ENCODE data around the gene SNCB. TPM values are rescaled to one million over a fixed set of nuclear protein-coding genes. Genes with fewer than 3 reads are reported as not detected.

SNCB gene
- total RNA-seq, 5 donors from 2014 or later (not counting 1 experiment from before 2014, with no cell fraction given): not detected

DNA sequence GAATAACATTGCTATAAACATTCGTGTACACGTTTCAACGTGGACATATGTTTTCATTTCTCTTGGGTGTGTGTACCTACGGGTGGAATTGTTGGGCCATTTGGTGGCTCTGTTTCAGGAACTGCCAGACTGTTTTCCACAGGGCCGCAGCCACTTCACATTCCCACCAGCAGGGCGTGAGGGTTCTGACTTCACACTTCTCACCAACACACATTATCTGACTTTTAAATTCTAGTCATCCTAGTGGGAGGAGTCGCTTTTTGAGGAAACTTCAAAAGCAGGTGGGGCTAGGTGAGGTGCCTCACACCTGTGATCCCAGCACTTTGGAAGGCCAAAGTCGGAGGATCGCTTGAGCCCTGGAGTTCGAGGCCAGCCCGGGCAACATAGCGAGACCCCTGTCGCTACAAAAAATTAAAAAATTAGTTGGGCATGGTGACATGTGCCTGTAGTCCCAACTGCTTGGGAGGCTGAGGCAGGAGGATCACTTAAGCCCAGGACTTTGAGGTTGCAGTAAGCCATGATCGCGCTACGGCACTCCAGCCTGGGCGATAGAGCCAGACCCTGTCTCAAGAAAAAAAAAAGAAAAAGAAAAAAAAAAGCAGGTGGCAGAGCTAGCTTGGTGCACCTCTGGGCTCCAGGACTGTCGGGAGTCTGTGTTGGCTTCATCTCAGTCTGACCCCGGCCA is 45.5 kb upstream of the SNCB start:
- Mint-ChIP-seq H3K9me3 (no peaks in the 10 kb centered on the region), H3K4me1 (no peaks in the 10 kb centered on the region), H3K36me3 (no peaks in the 10 kb centered on the region), H3K4me3 (no peak overlapping the region), H3K27ac (no peak overlapping the region), H3K27me3 (peaks cover 42 to 54% of the 10 kb centered on the region in 2 donors)
- H3K4me3 ChIP-seq (ENCODE audit: control insufficient read depth in 1 of 2, extremely low read depth in 1 of 2, low read length in 1 of 2): no peak overlapping the region
- H3K9me3 ChIP-seq: no peaks in the 10 kb centered on the region
- no peak for ATAC-seq (replicated peaks in 1 of 4)
- DNase-seq: no peak
- ChIA-PET CTCF (interaction anchor here in 1 of 2 donors (0.7 kb wide), 1 partner anchor 1551 kb away, joined by 3 read pairs; no protein-coding TSS in a partner anchor), POLR2A (no interaction called here)
- no peaks in the 10 kb centered on the region for H3K36me3 ChIP-seq (ENCODE audit: control insufficient read depth in 2 of 2, extremely low read depth in 1 of 2, insufficient read depth in 1 of 2, low read length in 1 of 2)
- peaks cover 6 to 72% of the 10 kb centered on the region in 2 experiments for H3K27me3 ChIP-seq (replicated peaks in 1 of 2; ENCODE audit: control insufficient read depth in 2 of 2, extremely low read depth in 1 of 2, insufficient read depth in 2 of 2, low read length in 1 of 2)
- H3K4me1 ChIP-seq (ENCODE audit: control insufficient read depth in 1 of 2, extremely low read depth in 1 of 2, insufficient read depth in 2 of 2, low read length in 2 of 2): peaks cover 0 to 6% of the 10 kb centered on the region in 2 experiments
- WGBS (ENCODE audit: insufficient coverage): 80% methylated on average over 11 of the region's 19 CpGs
- H3K27ac ChIP-seq (ENCODE audit: low read length): no peak overlapping the region

- Histone ChIP-seq H3K9me3 (no peaks in the 10 kb centered on the region), H3K4me1 (ENCODE audit: control insufficient read depth in 1 of 2, extremely low read depth in 1 of 2, insufficient read depth in 2 of 2, low read length in 2 of 2) (peaks cover 0 to 6% of the 10 kb centered on the region in 2 experiments), H3K36me3 (ENCODE audit: control insufficient read depth in 2 of 2, extremely low read depth in 1 of 2, insufficient read depth in 1 of 2, low read length in 1 of 2) (no peaks in the 10 kb centered on the region), H3K4me3 (ENCODE audit: control insufficient read depth in 1 of 2, extremely low read depth in 1 of 2, low read length in 1 of 2) (no peak overlapping the region), H3K27ac (ENCODE audit: low read length) (no peak overlapping the region), H3K27me3 (replicated peaks in 1 of 2; ENCODE audit: control insufficient read depth in 2 of 2, extremely low read depth in 1 of 2, insufficient read depth in 2 of 2, low read length in 1 of 2) (peaks cover 5 to 73% of the 10 kb centered on the region in 2 experiments)
- WGBS (ENCODE audit: insufficient coverage): 75% methylated on average over 12 of the region's 17 CpGs
- DNase-seq: no peak
- no peak for ATAC-seq (replicated peaks in 1 of 4)
- CTCF ChIA-PET: no interaction called here
- POLR2A ChIA-PET: no interaction called here
- Mint-ChIP-seq H3K9me3 (no peaks in the 10 kb centered on the region), H3K4me3 (no peak overlapping the region), H3K27me3 (peaks cover 40 to 54% of the 10 kb centered on the region in 2 donors), H3K27ac (no peak overlapping the region), H3K4me1 (no peaks in the 10 kb centered on the region), H3K36me3 (no peaks in the 10 kb centered on the region)
These were observed 44.5 kb upstream of the SNCB start for GRCh38 chr5:176674799-176675198.

GRCh38 chr5:176673651-176674583 is 43.6 kb upstream of the SNCB start:
- peaks cover 2 to 67% of the 10 kb centered on the region in 2 experiments for H3K27me3 ChIP-seq (replicated peaks in 1 of 2; ENCODE audit: control insufficient read depth in 2 of 2, extremely low read depth in 1 of 2, insufficient read depth in 2 of 2, low read length in 1 of 2)
- no peaks in the 10 kb centered on the region for H3K36me3 ChIP-seq (ENCODE audit: control insufficient read depth in 2 of 2, extremely low read depth in 1 of 2, insufficient read depth in 1 of 2, low read length in 1 of 2)
- no peaks in the 10 kb centered on the region for H3K36me3 Mint-ChIP-seq
- H3K9me3 Mint-ChIP-seq: no peaks in the 10 kb centered on the region
- CTCF ChIA-PET: interaction anchor here in 1 of 2 donors (0.6 kb wide), 1 partner anchor 482 kb away, joined by 3 read pairs; no protein-coding TSS in a partner anchor
- H3K27ac Mint-ChIP-seq: no peak overlapping the region
- no peak overlapping the region for H3K27ac ChIP-seq (ENCODE audit: low read length)
- no peaks in the 10 kb centered on the region for H3K9me3 ChIP-seq
- H3K4me3 Mint-ChIP-seq: no peak overlapping the region
- peaks cover 31 to 47% of the 10 kb centered on the region in 2 donors for H3K27me3 Mint-ChIP-seq
- DNase-seq (no peak), ATAC-seq (replicated peaks in 1 of 4) (no peak)
- H3K4me1 Mint-ChIP-seq: no peaks in the 10 kb centered on the region
- peaks cover 0 to 6% of the 10 kb centered on the region in 2 experiments for H3K4me1 ChIP-seq (ENCODE audit: control insufficient read depth in 1 of 2, extremely low read depth in 1 of 2, insufficient read depth in 2 of 2, low read length in 2 of 2)
- no peak overlapping the region for H3K4me3 ChIP-seq (ENCODE audit: control insufficient read depth in 1 of 2, extremely low read depth in 1 of 2, low read length in 1 of 2)
- 82% methylated on average over 15 of the region's 18 CpGs for WGBS (ENCODE audit: insufficient coverage)
- POLR2A ChIA-PET: interaction anchor here in 1 of 2 donors (0.7 kb wide), 1 partner anchor 110 kb away, joined by 7 read pairs; no protein-coding TSS in a partner anchor

- POLR2A ChIA-PET: no interaction called here
- no peaks in the 10 kb centered on the region for H3K36me3 Mint-ChIP-seq
- no peaks in the 10 kb centered on the region for H3K4me1 Mint-ChIP-seq
- no peak overlapping the region for H3K27ac Mint-ChIP-seq
- H3K27me3 Mint-ChIP-seq: peaks cover 16 to 32% of the 10 kb centered on the region in 2 donors
- DNase-seq (no peak), ATAC-seq (replicated peaks in 1 of 4) (no peak)
- Histone ChIP-seq H3K4me1 (ENCODE audit: control insufficient read depth in 1 of 2, extremely low read depth in 1 of 2, insufficient read depth in 2 of 2, low read length in 2 of 2) (peaks cover 0 to 6% of the 10 kb centered on the region in 2 experiments), H3K36me3 (ENCODE audit: control insufficient read depth in 2 of 2, extremely low read depth in 1 of 2, insufficient read depth in 1 of 2, low read length in 1 of 2) (no peaks in the 10 kb centered on the region), H3K9me3 (no peaks in the 10 kb centered on the region), H3K27me3 (replicated peaks in 1 of 2; ENCODE audit: control insufficient read depth in 2 of 2, extremely low read depth in 1 of 2, insufficient read depth in 2 of 2, low read length in 1 of 2) (peaks cover 4 to 59% of the 10 kb centered on the region in 2 experiments), H3K27ac (ENCODE audit: low read length) (no peak overlapping the region), H3K4me3 (ENCODE audit: control insufficient read depth in 1 of 2, extremely low read depth in 1 of 2, low read length in 1 of 2) (no peak overlapping the region)
- H3K4me3 Mint-ChIP-seq: no peak overlapping the region
- 70% methylated on average over 10 of the region's 18 CpGs for WGBS (ENCODE audit: insufficient coverage)
- H3K9me3 Mint-ChIP-seq: no peaks in the 10 kb centered on the region
- CTCF ChIA-PET: no interaction called here
These were observed 41.8 kb upstream of the SNCB start for GRCh38 chr5:176671890-176672747.

DNA sequence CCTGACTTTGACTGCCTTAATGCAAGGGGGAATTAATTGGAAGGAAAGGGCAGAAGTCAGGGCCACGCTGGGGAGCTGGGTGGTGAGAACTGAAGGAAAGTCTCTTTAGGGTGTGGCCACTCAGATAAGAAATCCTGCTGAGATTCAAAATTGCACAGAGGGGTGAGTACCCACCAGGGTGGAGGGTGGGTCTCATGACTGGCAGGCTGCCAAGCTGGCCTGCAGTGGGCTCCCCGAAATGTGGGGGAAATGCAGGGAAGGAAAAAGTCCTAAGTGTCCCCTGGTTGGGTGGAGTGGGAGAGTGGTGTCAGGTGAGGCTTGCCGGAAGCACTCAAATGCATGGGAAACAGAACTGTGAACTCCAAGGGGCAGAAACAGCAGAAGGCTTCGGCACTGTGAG is 41.1 kb upstream of the SNCB start:
- peaks cover 0 to 6% of the 10 kb centered on the region in 2 experiments for H3K4me1 ChIP-seq (ENCODE audit: control insufficient read depth in 1 of 2, extremely low read depth in 1 of 2, insufficient read depth in 2 of 2, low read length in 2 of 2)
- Mint-ChIP-seq H3K4me3 (no peak overlapping the region), H3K27me3 (peaks cover 13 to 29% of the 10 kb centered on the region in 2 donors), H3K4me1 (no peaks in the 10 kb centered on the region), H3K27ac (no peak overlapping the region), H3K36me3 (no peaks in the 10 kb centered on the region), H3K9me3 (no peaks in the 10 kb centered on the region)
- WGBS (ENCODE audit: insufficient coverage): 67% methylated on average over 3 of the region's 4 CpGs
- POLR2A ChIA-PET: no interaction called here
- ATAC-seq (replicated peaks in 1 of 4) (no peak), DNase-seq (no peak)
- H3K27me3 ChIP-seq (replicated peaks in 1 of 2; ENCODE audit: control insufficient read depth in 2 of 2, extremely low read depth in 1 of 2, insufficient read depth in 2 of 2, low read length in 1 of 2): peaks cover 4 to 54% of the 10 kb centered on the region in 2 experiments
- no peak overlapping the region for H3K4me3 ChIP-seq (ENCODE audit: control insufficient read depth in 1 of 2, extremely low read depth in 1 of 2, low read length in 1 of 2)
- no peaks in the 10 kb centered on the region for H3K9me3 ChIP-seq
- CTCF ChIA-PET: no interaction called here
- no peak overlapping the region for H3K27ac ChIP-seq (ENCODE audit: low read length)
- no peaks in the 10 kb centered on the region for H3K36me3 ChIP-seq (ENCODE audit: control insufficient read depth in 2 of 2, extremely low read depth in 1 of 2, insufficient read depth in 1 of 2, low read length in 1 of 2)

GRCh38 chr5:176670449-176670848 is 40.1 kb upstream of the SNCB start:
- Histone ChIP-seq H3K4me1 (ENCODE audit: control insufficient read depth in 1 of 2, extremely low read depth in 1 of 2, insufficient read depth in 2 of 2, low read length in 2 of 2) (peaks cover 0 to 6% of the 10 kb centered on the region in 2 experiments), H3K9me3 (no peaks in the 10 kb centered on the region), H3K4me3 (ENCODE audit: control insufficient read depth in 1 of 2, extremely low read depth in 1 of 2, low read length in 1 of 2) (no peak overlapping the region), H3K27me3 (replicated peaks in 1 of 2; ENCODE audit: control insufficient read depth in 2 of 2, extremely low read depth in 1 of 2, insufficient read depth in 2 of 2, low read length in 1 of 2) (peaks cover 4 to 52% of the 10 kb centered on the region in 2 experiments), H3K27ac (ENCODE audit: low read length) (no peak overlapping the region), H3K36me3 (ENCODE audit: control insufficient read depth in 2 of 2, extremely low read depth in 1 of 2, insufficient read depth in 1 of 2, low read length in 1 of 2) (no peaks in the 10 kb centered on the region)
- peaks cover 12 to 29% of the 10 kb centered on the region in 2 donors for H3K27me3 Mint-ChIP-seq
- no peak for DNase-seq
- H3K27ac Mint-ChIP-seq: no peak overlapping the region
- no peaks in the 10 kb centered on the region for H3K4me1 Mint-ChIP-seq
- H3K36me3 Mint-ChIP-seq: no peaks in the 10 kb centered on the region
- ChIA-PET CTCF (interaction anchor here in 1 of 2 donors (2.4 kb wide), 1 partner anchor 10 kb away, joined by 9 read pairs; no protein-coding TSS in a partner anchor), POLR2A (no interaction called here)
- H3K9me3 Mint-ChIP-seq: no peaks in the 10 kb centered on the region
- no peak for ATAC-seq (replicated peaks in 1 of 4)
- 84% methylated on average over 5 of the region's 8 CpGs for WGBS (ENCODE audit: insufficient coverage)
- H3K4me3 Mint-ChIP-seq: no peak overlapping the region

Measured in T-cell (primary cell).